Astrocyte (in vitro differentiated cells and primary cell): ENCODE results near the gene TBC1D5. TPM values are rescaled to one million over a fixed set of nuclear protein-coding genes. Genes with fewer than 3 reads are reported as not detected.

Experiments
- DNase-seq: peaks from one replicate; pipeline ENCODE4 v3.0.0-alpha.2; 2010; ENCODE audit warnings: low read depth
- FAIRE-seq: peaks from 2 replicates; lab custom pipeline; 2011; peaks lifted over from hg19 to GRCh38; lab: Jason Lieb, UNC
- H2AFZ ChIP-seq: 2 replicates; pipeline ENCODE4 v1.6.0; 2012; ENCODE audit warnings: low read depth, low read length, inconsistent platforms
- H3K27ac ChIP-seq: 2 replicates; pipeline ENCODE4 v1.5.1; 2011; ENCODE audit warnings: low read depth, low read length, inconsistent platforms
- H3K27me3 ChIP-seq: 2 replicates; pipeline ENCODE4 v1.6.0; 2011; ENCODE audit warnings: low read length, inconsistent platforms; ENCODE audit not compliant: insufficient read depth
- H3K36me3 ChIP-seq: 2 replicates; pipeline ENCODE4 v1.5.1; 2011; ENCODE audit warnings: low read length, inconsistent platforms; ENCODE audit not compliant: insufficient read depth
- H3K4me1 ChIP-seq: 2 replicates; pipeline ENCODE4 v1.5.1; 2011; ENCODE audit warnings: low read length, inconsistent platforms; ENCODE audit not compliant: insufficient read depth
- H3K4me2 ChIP-seq: 2 replicates; pipeline ENCODE4 v1.6.0; 2012; ENCODE audit warnings: low read length, inconsistent platforms
- H3K4me3 ChIP-seq: 2 replicates; pipeline ENCODE4 v1.5.1; 2011; ENCODE audit warnings: low read depth, mild to moderate bottlenecking, low read length, inconsistent platforms; ENCODE audit not compliant: insufficient read depth
- H3K79me2 ChIP-seq: 2 replicates; pipeline ENCODE4 v1.6.0; 2012; ENCODE audit warnings: mild to moderate bottlenecking, low read length, inconsistent platforms; ENCODE audit not compliant: insufficient read depth
- H3K9ac ChIP-seq: 2 replicates; pipeline ENCODE4 v1.6.0; 2012; ENCODE audit warnings: mild to moderate bottlenecking, low read length, inconsistent platforms
- H3K9me3 ChIP-seq: 2 replicates; pipeline ENCODE4 v1.5.1; 2012; ENCODE audit warnings: low read depth, mild to moderate bottlenecking, low read length, inconsistent platforms; ENCODE audit not compliant: insufficient read depth
- H4K20me1 ChIP-seq: 2 replicates; pipeline ENCODE4 v1.6.0; 2012; ENCODE audit warnings: low read length, inconsistent platforms; ENCODE audit not compliant: insufficient read depth
- H3K27ac Mint-ChIP-seq: one replicate; pipeline ENCODE4 v1.8.0; 2021; ENCODE audit warnings: mild to moderate bottlenecking, mixed read lengths; ENCODE audit not compliant: unreplicated experiment
- H3K27me3 Mint-ChIP-seq: one replicate; pipeline ENCODE4 v1.8.0; 2021; ENCODE audit warnings: low read depth, mixed read lengths; ENCODE audit not compliant: unreplicated experiment
- H3K36me3 Mint-ChIP-seq: one replicate; pipeline ENCODE4 v1.8.0; 2021; ENCODE audit warnings: low read depth, mixed read lengths; ENCODE audit not compliant: unreplicated experiment
- H3K4me1 Mint-ChIP-seq: one replicate; pipeline ENCODE4 v1.8.0; 2021; ENCODE audit warnings: low read depth, mixed read lengths; ENCODE audit not compliant: unreplicated experiment
- H3K4me3 Mint-ChIP-seq: one replicate; pipeline ENCODE4 v1.8.0; 2021; ENCODE audit warnings: mild to moderate bottlenecking, moderate library complexity, mixed read lengths; ENCODE audit not compliant: unreplicated experiment
- H3K9me3 Mint-ChIP-seq: one replicate; pipeline ENCODE4 v1.8.0; 2021; ENCODE audit warnings: mild to moderate bottlenecking, mixed read lengths; ENCODE audit not compliant: unreplicated experiment
- EZH2 ChIP-seq: IDR thresholded peaks from 2 replicates; pipeline ENCODE4 v1.6.1; 2012; ENCODE audit warnings: mild to moderate bottlenecking, low read length, inconsistent platforms; ENCODE audit not compliant: insufficient read depth
- total RNA-seq: library from RNA; stranded (reverse); gene quantifications from 2 replicates; pipeline ENCODE4 v1.2.1, GENCODE V29; 2021
- TF ChIP-seq, protein P1 (sequence below): IDR thresholded peaks from 2 replicates; pipeline ENCODE4 v1.5.1; 2011; ENCODE audit warnings: low read depth, mild to moderate bottlenecking, inconsistent platforms, low read length, moderate library complexity; ENCODE audit not compliant: insufficient read depth

The TBC1D5 gene
- total RNA-seq, 1 donor from 2014 or later: 23.0 TPM

GRCh38 chr3:17404548-17404947, 337.9 kb downstream of the TBC1D5 start:
- no peaks in the 10 kb centered on the region for H3K9me3 Mint-ChIP-seq
- no peak for FAIRE-seq

GRCh38 chr3:17402442-17402841, 340.0 kb downstream of the TBC1D5 start:
- no peaks in the 10 kb centered on the region for H3K4me1 Mint-ChIP-seq
- Histone ChIP-seq H2AFZ (no peak overlapping the region), H3K36me3 (no peaks in the 10 kb centered on the region), H3K4me3 (no peak overlapping the region), H3K4me2 (no peak overlapping the region), H3K27ac (no peak overlapping the region), H3K9me3 (no peaks in the 10 kb centered on the region), H4K20me1 (no peaks in the 10 kb centered on the region), H3K27me3 (no peaks in the 10 kb centered on the region), H3K4me1 (no peaks in the 10 kb centered on the region), H3K9ac (no peak overlapping the region), H3K79me2 (no peaks in the 10 kb centered on the region)
- H3K36me3 Mint-ChIP-seq: no peaks in the 10 kb centered on the region
- DNase-seq: no peak
- H3K4me3 Mint-ChIP-seq: no peak overlapping the region
- no peaks in the 10 kb centered on the region for H3K9me3 Mint-ChIP-seq
- TF ChIP-seq, protein P1, sequence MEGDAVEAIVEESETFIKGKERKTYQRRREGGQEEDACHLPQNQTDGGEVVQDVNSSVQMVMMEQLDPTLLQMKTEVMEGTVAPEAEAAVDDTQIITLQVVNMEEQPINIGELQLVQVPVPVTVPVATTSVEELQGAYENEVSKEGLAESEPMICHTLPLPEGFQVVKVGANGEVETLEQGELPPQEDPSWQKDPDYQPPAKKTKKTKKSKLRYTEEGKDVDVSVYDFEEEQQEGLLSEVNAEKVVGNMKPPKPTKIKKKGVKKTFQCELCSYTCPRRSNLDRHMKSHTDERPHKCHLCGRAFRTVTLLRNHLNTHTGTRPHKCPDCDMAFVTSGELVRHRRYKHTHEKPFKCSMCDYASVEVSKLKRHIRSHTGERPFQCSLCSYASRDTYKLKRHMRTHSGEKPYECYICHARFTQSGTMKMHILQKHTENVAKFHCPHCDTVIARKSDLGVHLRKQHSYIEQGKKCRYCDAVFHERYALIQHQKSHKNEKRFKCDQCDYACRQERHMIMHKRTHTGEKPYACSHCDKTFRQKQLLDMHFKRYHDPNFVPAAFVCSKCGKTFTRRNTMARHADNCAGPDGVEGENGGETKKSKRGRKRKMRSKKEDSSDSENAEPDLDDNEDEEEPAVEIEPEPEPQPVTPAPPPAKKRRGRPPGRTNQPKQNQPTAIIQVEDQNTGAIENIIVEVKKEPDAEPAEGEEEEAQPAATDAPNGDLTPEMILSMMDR: no peak
- no peak for TF ChIP-seq EZH2
- FAIRE-seq: no peak
- no peaks in the 10 kb centered on the region for H3K27me3 Mint-ChIP-seq
- no peak overlapping the region for H3K27ac Mint-ChIP-seq

More at GRCh38 chr3:17404548-17404947, 337.9 kb downstream of the TBC1D5 start:
- Mint-ChIP-seq H3K4me1 (no peaks in the 10 kb centered on the region), H3K36me3 (no peaks in the 10 kb centered on the region), H3K27me3 (no peaks in the 10 kb centered on the region), H3K27ac (no peak overlapping the region), H3K4me3 (no peak overlapping the region)
- Histone ChIP-seq H3K9ac (no peak overlapping the region), H3K36me3 (no peaks in the 10 kb centered on the region), H3K4me3 (no peak overlapping the region), H4K20me1 (no peaks in the 10 kb centered on the region), H2AFZ (no peak overlapping the region), H3K27ac (no peak overlapping the region), H3K9me3 (no peaks in the 10 kb centered on the region), H3K4me1 (no peaks in the 10 kb centered on the region), H3K4me2 (no peak overlapping the region), H3K79me2 (no peaks in the 10 kb centered on the region), H3K27me3 (no peaks in the 10 kb centered on the region)
- no peak for TF ChIP-seq EZH2
- TF ChIP-seq, protein P1: no peak
- DNase-seq: no peak

DNA sequence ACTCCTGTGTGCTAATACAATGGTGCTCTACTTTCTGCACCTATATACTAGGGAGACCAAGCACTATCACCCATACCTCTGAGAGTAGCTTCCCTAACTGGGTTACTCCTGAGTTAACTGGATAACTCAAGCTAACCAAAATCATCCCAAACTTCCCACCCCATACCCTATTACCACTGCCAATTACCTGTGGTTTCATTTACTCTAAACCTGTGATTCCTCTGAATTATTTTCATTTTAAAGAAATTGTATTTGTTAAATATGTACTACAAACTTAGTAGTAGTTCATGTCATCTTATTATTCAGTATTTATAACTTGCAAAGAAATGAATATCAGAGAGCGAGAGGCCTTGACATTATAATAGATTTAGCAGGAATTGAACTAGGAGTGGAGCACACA, 340.5 kb downstream of the TBC1D5 start:
- Mint-ChIP-seq H3K4me1 (no peaks in the 10 kb centered on the region), H3K27me3 (no peaks in the 10 kb centered on the region), H3K4me3 (no peak overlapping the region), H3K9me3 (no peaks in the 10 kb centered on the region), H3K36me3 (no peaks in the 10 kb centered on the region), H3K27ac (no peak overlapping the region)
- Histone ChIP-seq H3K36me3 (no peaks in the 10 kb centered on the region), H3K79me2 (no peaks in the 10 kb centered on the region), H3K9ac (no peak overlapping the region), H3K27ac (no peak overlapping the region), H4K20me1 (no peaks in the 10 kb centered on the region), H3K9me3 (no peaks in the 10 kb centered on the region), H3K27me3 (no peaks in the 10 kb centered on the region), H3K4me2 (no peak overlapping the region), H2AFZ (no peak overlapping the region), H3K4me1 (no peaks in the 10 kb centered on the region), H3K4me3 (no peak overlapping the region)
- DNase-seq: no peak
- no peak for FAIRE-seq
- TF ChIP-seq EZH2: no peak
- TF ChIP-seq, protein P1: no peak
